Suprapubic skin (tissue), 4 donors: ENCODE data around the gene CPEB3. TPM values are rescaled to one million over a fixed set of nuclear protein-coding genes. Genes with fewer than 3 reads are reported as not detected.

Experiments
- DNase-seq, 2 donors: peaks; one replicate each; pipeline ENCODE4 v3.0.0-alpha.2; 2019; ENCODE audit warnings: low spot score in 2 of 2
- H3K27ac ChIP-seq: fragments of 200-600 bp; sonication (generic); one replicate; pipeline ENCODE4 v1.5.1; 2019
- H3K27me3 ChIP-seq: fragments of 200-600 bp; sonication (generic); one replicate; pipeline ENCODE4 v1.5.1; 2019
- H3K36me3 ChIP-seq: fragments of 200-600 bp; sonication (generic); one replicate; pipeline ENCODE4 v1.5.1; 2019
- H3K4me1 ChIP-seq: fragments of 200-600 bp; sonication (generic); one replicate; pipeline ENCODE4 v1.5.1; 2019
- H3K4me3 ChIP-seq: fragments of 200-600 bp; sonication (generic); one replicate; pipeline ENCODE4 v1.5.1; 2019; ENCODE audit warnings: mild to moderate bottlenecking
- H3K9me3 ChIP-seq: fragments of 200-600 bp; sonication (generic); one replicate; pipeline ENCODE4 v1.5.1; 2019
- EP300 ChIP-seq: sonication (generic); formaldehyde crosslinking; IDR thresholded peaks from one replicate; pipeline ENCODE4 v1.6.1; 2017; ENCODE audit warnings: antibody characterized with exemption
- POLR2A ChIP-seq, 2 donors: fragments of 450-650 bp; IDR thresholded peaks; one replicate each; pipeline ENCODE4 v1.6.1; 2017; ENCODE audit warnings: antibody characterized with exemption in 2 of 2, mild to moderate bottlenecking in 2 of 2, moderate library complexity in 2 of 2
- POLR2AphosphoS5 ChIP-seq, 3 donors: sonication (generic); formaldehyde crosslinking; IDR thresholded peaks; one replicate each; pipeline ENCODE4 v1.6.1; 2017; ENCODE audit warnings: antibody characterized with exemption in 3 of 3
- WGBS: methylation state at CpG from one replicate; pipeline ENCODE4 v1.1.5; 2018; 5-methylcytosine and 5-hydroxymethylcytosine counted together
- total RNA-seq, 4 donors: library from RNA; depleted of rRNA; stranded (reverse); fragments of >200 nt; gene quantifications; one replicate each; pipeline ENCODE4 v1.1.0, GENCODE V29; 2016
- TF ChIP-seq, protein P1 (sequence below), 2 donors: fragments of 200-600 bp in 1 of 2; fragments of 450-650 bp in 1 of 2; sonication (generic) in 1 of 2; IDR thresholded peaks; one replicate each; pipeline ENCODE4 v1.5.1; 2016 to 2019; ENCODE audit warnings: antibody characterized with exemption in 2 of 2, mild to moderate bottlenecking in 1 of 2, moderate library complexity in 1 of 2

The CPEB3 gene
- total RNA-seq, 4 donors from 2014 or later: 7.8 to 19.2 (median 10.4) TPM

DNA sequence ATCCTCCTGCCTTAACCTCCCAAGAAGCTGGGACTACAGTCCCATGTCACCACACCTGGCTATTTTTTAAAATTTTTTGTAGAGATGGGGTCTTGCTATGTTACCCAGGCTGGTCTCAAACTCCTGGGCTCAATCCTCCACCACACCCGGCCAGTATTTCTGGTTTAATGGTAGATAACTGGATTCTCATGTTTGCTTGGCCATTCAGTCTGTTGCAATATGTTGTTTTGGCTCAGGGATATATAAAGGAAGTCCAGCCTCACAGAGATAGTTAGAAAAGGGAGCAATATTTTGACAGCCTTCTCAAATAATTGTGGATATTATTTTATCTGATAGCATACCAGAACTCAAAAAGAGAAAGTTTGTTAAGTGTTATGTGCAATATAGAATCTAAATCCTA lies 284.9 kb downstream of the CPEB3 start:
- H3K4me1 ChIP-seq: no peaks in the 10 kb centered on the region
- no peaks in the 10 kb centered on the region for H3K27me3 ChIP-seq
- H3K9me3 ChIP-seq: no peaks in the 10 kb centered on the region
- DNase-seq: no peak
- peaks cover 32% of the 10 kb centered on the region for H3K36me3 ChIP-seq
- no peak overlapping the region for H3K27ac ChIP-seq
- no peak for TF ChIP-seq POLR2A (IDR thresholded peaks at IDR 0.05)
- no peak for TF ChIP-seq EP300
- 88% methylated on average over 1 of the region's 1 CpG for WGBS
- H3K4me3 ChIP-seq: no peak overlapping the region

DNA sequence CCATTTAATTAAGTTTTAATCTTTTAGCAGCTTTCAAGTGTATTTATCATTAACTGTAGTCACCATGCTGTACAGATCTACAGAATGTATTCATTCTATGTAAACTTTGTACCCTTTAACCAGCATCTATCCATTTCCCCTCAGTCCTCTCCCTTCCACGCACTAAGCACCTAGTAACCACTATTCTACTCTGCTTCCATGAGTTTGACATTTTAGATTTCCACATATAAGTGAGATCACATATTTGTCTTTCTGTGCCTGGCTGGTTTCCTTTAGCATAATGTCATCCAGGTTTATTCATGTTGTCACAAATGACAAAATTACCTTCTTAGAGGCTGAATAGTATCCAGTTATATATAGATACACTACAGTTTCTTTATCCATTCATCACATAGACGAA lies 287.6 kb downstream of the CPEB3 start:
- H3K27me3 ChIP-seq: no peaks in the 10 kb centered on the region
- H3K4me3 ChIP-seq: no peak overlapping the region
- H3K36me3 ChIP-seq: peaks cover 29% of the 10 kb centered on the region
- no peaks in the 10 kb centered on the region for H3K4me1 ChIP-seq
- H3K9me3 ChIP-seq: no peaks in the 10 kb centered on the region
- TF ChIP-seq POLR2A (IDR thresholded peaks at IDR 0.05) (no peak), EP300 (no peak), POLR2AphosphoS5 (IDR thresholded peaks at IDR 0.05) (no peak)
- TF ChIP-seq, protein P1, sequence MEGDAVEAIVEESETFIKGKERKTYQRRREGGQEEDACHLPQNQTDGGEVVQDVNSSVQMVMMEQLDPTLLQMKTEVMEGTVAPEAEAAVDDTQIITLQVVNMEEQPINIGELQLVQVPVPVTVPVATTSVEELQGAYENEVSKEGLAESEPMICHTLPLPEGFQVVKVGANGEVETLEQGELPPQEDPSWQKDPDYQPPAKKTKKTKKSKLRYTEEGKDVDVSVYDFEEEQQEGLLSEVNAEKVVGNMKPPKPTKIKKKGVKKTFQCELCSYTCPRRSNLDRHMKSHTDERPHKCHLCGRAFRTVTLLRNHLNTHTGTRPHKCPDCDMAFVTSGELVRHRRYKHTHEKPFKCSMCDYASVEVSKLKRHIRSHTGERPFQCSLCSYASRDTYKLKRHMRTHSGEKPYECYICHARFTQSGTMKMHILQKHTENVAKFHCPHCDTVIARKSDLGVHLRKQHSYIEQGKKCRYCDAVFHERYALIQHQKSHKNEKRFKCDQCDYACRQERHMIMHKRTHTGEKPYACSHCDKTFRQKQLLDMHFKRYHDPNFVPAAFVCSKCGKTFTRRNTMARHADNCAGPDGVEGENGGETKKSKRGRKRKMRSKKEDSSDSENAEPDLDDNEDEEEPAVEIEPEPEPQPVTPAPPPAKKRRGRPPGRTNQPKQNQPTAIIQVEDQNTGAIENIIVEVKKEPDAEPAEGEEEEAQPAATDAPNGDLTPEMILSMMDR (IDR thresholded peaks at IDR 0.05): no peak
- no peak overlapping the region for H3K27ac ChIP-seq
- no peak for DNase-seq
- WGBS: 84% methylated on average over 2 of the region's 2 CpGs

DNA sequence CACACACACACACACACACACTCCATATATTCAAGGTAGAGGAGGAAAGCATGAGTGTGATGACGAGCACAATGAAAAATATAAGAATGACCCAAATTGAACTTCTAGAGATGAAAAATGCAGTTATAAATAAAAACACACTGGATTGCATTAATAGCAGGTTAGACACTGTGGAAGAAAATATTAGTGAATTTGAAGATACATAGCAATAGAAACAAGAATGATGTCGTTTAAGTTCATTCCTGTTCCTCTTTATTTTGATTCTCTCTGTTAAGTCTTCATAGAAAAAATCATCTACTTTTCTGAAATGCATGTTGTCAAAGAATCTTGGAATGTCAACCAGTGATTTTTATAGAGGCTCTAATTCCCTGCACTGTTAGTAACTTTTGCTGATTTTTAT lies 288.9 kb downstream of the CPEB3 start:
- 93% methylated on average over 2 of the region's 2 CpGs for WGBS
- Histone ChIP-seq H3K4me1 (no peaks in the 10 kb centered on the region), H3K36me3 (peaks cover 33% of the 10 kb centered on the region), H3K27me3 (no peaks in the 10 kb centered on the region), H3K9me3 (no peaks in the 10 kb centered on the region), H3K4me3 (no peak overlapping the region), H3K27ac (no peak overlapping the region)
- no peak for DNase-seq
- TF ChIP-seq EP300: no peak

DNA sequence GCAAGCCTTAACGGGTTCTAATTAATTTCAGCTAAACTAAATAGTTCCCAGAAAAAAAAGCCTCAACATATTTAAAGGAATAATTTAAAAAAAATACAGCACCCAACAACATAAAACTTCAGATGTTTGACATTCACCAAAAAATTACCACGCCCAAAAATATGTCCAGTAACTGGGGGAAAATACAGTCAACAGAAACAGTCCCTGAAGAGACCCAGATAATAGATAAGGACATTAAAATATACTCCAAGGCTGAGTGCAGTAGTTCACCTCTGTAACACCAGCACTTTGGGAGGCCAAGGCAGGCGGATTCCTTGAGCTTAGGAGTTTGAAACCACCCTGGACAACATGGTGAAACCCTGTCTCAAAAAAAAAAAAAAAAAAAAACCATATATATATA lies 289.3 kb downstream of the CPEB3 start:
- Histone ChIP-seq H3K27me3 (no peaks in the 10 kb centered on the region), H3K36me3 (peaks cover 36% of the 10 kb centered on the region), H3K9me3 (no peaks in the 10 kb centered on the region), H3K4me3 (no peak overlapping the region), H3K4me1 (no peaks in the 10 kb centered on the region), H3K27ac (no peak overlapping the region)
- DNase-seq: no peak
- WGBS: 94% methylated on average over 3 of the region's 3 CpGs
- no peak for TF ChIP-seq EP300
- no peak for TF ChIP-seq POLR2A (IDR thresholded peaks at IDR 0.05)
- TF ChIP-seq POLR2AphosphoS5 (IDR thresholded peaks at IDR 0.05): no peak
- TF ChIP-seq, protein P1 (IDR thresholded peaks at IDR 0.05): no peak

Other genes starting within 250 kb of the CPEB3 start
- gene MARCHF5, start 89 bp upstream of the CPEB3 start, total RNA-seq: 10 to 100 TPM; 12.6 to 15.0 (median 13.3) TPM